HepG2 (cell line): Measurements from ENCODE around the gene POLR2F.
A peak's percentile ranks its signal among the peaks of the same experiment; 100 is the strongest.

Source experiments
- CAMTA2 ChIP-seq: sonication (generic); formaldehyde crosslinking; IDR thresholded peaks from 2 replicates; pipeline ENCODE4 v1.4.0; 2020; ENCODE audit warnings: mild to moderate bottlenecking, missing genetic modification reagents, borderline replicate concordance
- CTCF ChIP-seq: sonication (generic); formaldehyde crosslinking; IDR thresholded peaks from 2 replicates; pipeline ENCODE4 v1.5.0; 2020; ENCODE audit warnings: mild to moderate bottlenecking, missing genetic modification reagents, moderate library complexity
- DNMT1 ChIP-seq: sonication (generic); formaldehyde crosslinking; IDR thresholded peaks from 2 replicates; pipeline ENCODE4 v1.5.1; 2020; ENCODE audit warnings: mild to moderate bottlenecking, missing genetic modification reagents
- HNF4A ChIP-seq: sonication (generic); formaldehyde crosslinking; IDR thresholded peaks from 2 replicates; pipeline ENCODE4 v1.4.0; 2020; ENCODE audit warnings: missing genetic modification reagents
- POLR2AphosphoS2 ChIP-seq: IDR thresholded peaks from 2 replicates; pipeline ENCODE4 v1.6.1; 2011; ENCODE audit warnings: low read depth, low read length, improper control_type of control experiment
- POLR2AphosphoS5 ChIP-seq: IDR thresholded peaks from 2 replicates; pipeline ENCODE4 v1.6.1; 2012; ENCODE audit warnings: low read depth, low read length
- XBP1 ChIP-seq: sonication (generic); formaldehyde crosslinking; IDR thresholded peaks from 2 replicates; pipeline ENCODE4 v1.5.0; 2020; ENCODE audit warnings: missing genetic modification reagents
- YY1 ChIP-seq: IDR thresholded peaks from 2 replicates; pipeline ENCODE4 v1.6.1; 2011; ENCODE audit warnings: low read length, low read depth, moderate library complexity, mild to moderate bottlenecking; ENCODE audit not compliant: insufficient read depth, insufficient replicate concordance
- ZBTB49 ChIP-seq: sonication (generic); formaldehyde crosslinking; IDR thresholded peaks from 2 replicates; pipeline ENCODE4 v1.4.0; 2020; ENCODE audit warnings: missing genetic modification reagents, borderline replicate concordance
- ZFP82 ChIP-seq: sonication (generic); formaldehyde crosslinking; IDR thresholded peaks from 2 replicates; pipeline ENCODE4 v1.5.1; 2020; ENCODE audit warnings: mild to moderate bottlenecking, missing genetic modification reagents, borderline replicate concordance
- ZNF274 ChIP-seq: sonication (generic); formaldehyde crosslinking; IDR thresholded peaks from 2 replicates; pipeline ENCODE4 v1.5.1; 2020; ENCODE audit warnings: mild to moderate bottlenecking, missing genetic modification reagents
- ZSCAN20 ChIP-seq: sonication (generic); formaldehyde crosslinking; IDR thresholded peaks from 2 replicates; pipeline ENCODE4 v1.4.0; 2020; ENCODE audit warnings: missing genetic modification reagents, mild to moderate bottlenecking, borderline replicate concordance
- TF ChIP-seq, protein P1 (sequence below): sonication (generic); formaldehyde crosslinking; IDR thresholded peaks from 2 replicates; pipeline ENCODE4 v1.4.0; 2020; ENCODE audit warnings: missing genetic modification reagents

DNA sequence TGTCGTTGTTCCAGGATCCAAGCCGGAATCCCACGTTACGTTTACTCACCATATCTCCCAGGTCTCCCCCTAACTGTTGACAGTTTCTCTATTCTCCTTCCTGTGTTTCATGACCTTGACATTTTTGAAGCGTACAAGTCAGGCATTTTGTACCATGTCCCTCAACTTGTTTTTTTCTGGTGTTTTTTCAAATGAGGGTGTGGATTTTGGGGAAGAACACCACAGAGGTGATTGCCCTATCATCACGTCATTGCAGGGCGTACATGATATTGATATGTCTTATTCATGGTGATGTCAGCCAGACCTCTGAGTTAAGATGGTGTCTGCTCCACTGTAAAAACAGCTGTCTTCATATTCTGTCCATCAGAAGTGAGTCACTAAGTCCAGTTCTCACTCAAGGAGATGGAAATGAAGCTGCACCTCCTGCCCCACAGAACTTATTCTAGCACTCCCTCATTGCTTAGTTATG is 59.1 kb downstream of the POLR2F start:
- TF ChIP-seq POLR2AphosphoS2 (no peak), CAMTA2 (CRISPR knock-in tag) (no peak), ZBTB49 (CRISPR knock-in tag) (no peak), XBP1 (CRISPR knock-in tag) (no peak), CTCF (CRISPR knock-in tag) (no peak), ZNF274 (CRISPR knock-in tag) (no peak), DNMT1 (CRISPR knock-in tag) (no peak), POLR2AphosphoS5 (no peak), ZFP82 (CRISPR knock-in tag) (no peak), HNF4A (CRISPR knock-in tag) (peak; percentile 44; the same call in 1 of the 2 replicates), ZSCAN20 (no peak), YY1 (no peak)
- TF ChIP-seq, protein P1, sequence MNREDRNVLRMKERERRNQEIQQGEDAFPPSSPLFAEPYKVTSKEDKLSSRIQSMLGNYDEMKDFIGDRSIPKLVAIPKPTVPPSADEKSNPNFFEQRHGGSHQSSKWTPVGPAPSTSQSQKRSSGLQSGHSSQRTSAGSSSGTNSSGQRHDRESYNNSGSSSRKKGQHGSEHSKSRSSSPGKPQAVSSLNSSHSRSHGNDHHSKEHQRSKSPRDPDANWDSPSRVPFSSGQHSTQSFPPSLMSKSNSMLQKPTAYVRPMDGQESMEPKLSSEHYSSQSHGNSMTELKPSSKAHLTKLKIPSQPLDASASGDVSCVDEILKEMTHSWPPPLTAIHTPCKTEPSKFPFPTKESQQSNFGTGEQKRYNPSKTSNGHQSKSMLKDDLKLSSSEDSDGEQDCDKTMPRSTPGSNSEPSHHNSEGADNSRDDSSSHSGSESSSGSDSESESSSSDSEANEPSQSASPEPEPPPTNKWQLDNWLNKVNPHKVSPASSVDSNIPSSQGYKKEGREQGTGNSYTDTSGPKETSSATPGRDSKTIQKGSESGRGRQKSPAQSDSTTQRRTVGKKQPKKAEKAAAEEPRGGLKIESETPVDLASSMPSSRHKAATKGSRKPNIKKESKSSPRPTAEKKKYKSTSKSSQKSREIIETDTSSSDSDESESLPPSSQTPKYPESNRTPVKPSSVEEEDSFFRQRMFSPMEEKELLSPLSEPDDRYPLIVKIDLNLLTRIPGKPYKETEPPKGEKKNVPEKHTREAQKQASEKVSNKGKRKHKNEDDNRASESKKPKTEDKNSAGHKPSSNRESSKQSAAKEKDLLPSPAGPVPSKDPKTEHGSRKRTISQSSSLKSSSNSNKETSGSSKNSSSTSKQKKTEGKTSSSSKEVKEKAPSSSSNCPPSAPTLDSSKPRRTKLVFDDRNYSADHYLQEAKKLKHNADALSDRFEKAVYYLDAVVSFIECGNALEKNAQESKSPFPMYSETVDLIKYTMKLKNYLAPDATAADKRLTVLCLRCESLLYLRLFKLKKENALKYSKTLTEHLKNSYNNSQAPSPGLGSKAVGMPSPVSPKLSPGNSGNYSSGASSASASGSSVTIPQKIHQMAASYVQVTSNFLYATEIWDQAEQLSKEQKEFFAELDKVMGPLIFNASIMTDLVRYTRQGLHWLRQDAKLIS, result no peak
